Measurements from ENCODE around the gene DOK5. TPM values are rescaled to one million over a fixed set of nuclear protein-coding genes. Genes with fewer than 3 reads are reported as not detected.
"Not testable (repeated sequence)": the region's sequence is repeated elsewhere in the genome, so short reads cannot be mapped to it uniquely, and the experiment has no call there.

The DOK5 gene
- total RNA-seq = under 1 TPM; 0.53 to 0.71 TPM

- no peak within 1 kb of the TSS for H3K4me3 Mint-ChIP-seq
- peaks cover 49% of the 10 kb centered on the region for H3K27me3 Mint-ChIP-seq
- ChIA-PET CTCF (no interaction called here), POLR2A (no interaction called here)
- H3K4me1 Mint-ChIP-seq (ENCODE audit: low read depth) = peaks cover 8% of the 10 kb centered on the region
- no peaks in the 10 kb centered on the region for H3K36me3 Mint-ChIP-seq
- intact Hi-C loops (cut with micrococcal nuclease) = no loop called here
- no peak for DNase-seq
- no peak within 1 kb of the TSS for H3K27ac Mint-ChIP-seq
- H3K9me3 Mint-ChIP-seq = no peaks in the 10 kb centered on the region
Measured at GRCh38 chr20:54475334-54476168, at the start of gene DOK5. Gene DOK5 (plus strand): TSS chr20:54475593. CDS start chr20:54475947, 354 bp downstream.

GRCh38 chr20:54429364-54429763, 46.0 kb upstream of the DOK5 start:
- Mint-ChIP-seq H3K4me3 (no peak overlapping the region), H3K27me3 (no peaks in the 10 kb centered on the region), H3K36me3 (no peaks in the 10 kb centered on the region), H3K4me1 (ENCODE audit: low read depth) (no peaks in the 10 kb centered on the region), H3K27ac (no peak overlapping the region), H3K9me3 (peaks cover 13% of the 10 kb centered on the region)
- intact Hi-C loops (cut with micrococcal nuclease) = no loop called here
- POLR2A ChIA-PET = no interaction called here
- CTCF ChIA-PET = no interaction called here
- no peak for DNase-seq

- no peaks in the 10 kb centered on the region for H3K4me1 Mint-ChIP-seq (ENCODE audit: low read depth)
- POLR2A ChIA-PET = no interaction called here
- intact Hi-C loops (cut with micrococcal nuclease) = no loop called here
- DNase-seq = no peak
- no peak overlapping the region for H3K4me3 Mint-ChIP-seq
- peaks cover 1% of the 10 kb centered on the region for H3K27me3 Mint-ChIP-seq
- CTCF ChIA-PET = interaction anchor here (0.7 kb wide), 1 partner anchor 93 kb away, joined by 5 read pairs; no protein-coding TSS in a partner anchor
- no peak overlapping the region for H3K27ac Mint-ChIP-seq
- no peaks in the 10 kb centered on the region for H3K36me3 Mint-ChIP-seq
- no peaks in the 10 kb centered on the region for H3K9me3 Mint-ChIP-seq
Measured at GRCh38 chr20:54431156-54431944, 44.0 kb upstream of the DOK5 start.

- no peak overlapping the region for H3K4me3 Mint-ChIP-seq
- peaks cover 1% of the 10 kb centered on the region for H3K27me3 Mint-ChIP-seq
- H3K36me3 Mint-ChIP-seq = no peaks in the 10 kb centered on the region
- DNase-seq = no peak
- H3K9me3 Mint-ChIP-seq = no peaks in the 10 kb centered on the region
- no peak overlapping the region for H3K27ac Mint-ChIP-seq
- POLR2A ChIA-PET = no interaction called here
- CTCF ChIA-PET = no interaction called here
- intact Hi-C loops (cut with micrococcal nuclease) = no loop called here
- no peaks in the 10 kb centered on the region for H3K4me1 Mint-ChIP-seq (ENCODE audit: low read depth)
Measured at GRCh38 chr20:54432966-54433365, 42.4 kb upstream of the DOK5 start.

DNA sequence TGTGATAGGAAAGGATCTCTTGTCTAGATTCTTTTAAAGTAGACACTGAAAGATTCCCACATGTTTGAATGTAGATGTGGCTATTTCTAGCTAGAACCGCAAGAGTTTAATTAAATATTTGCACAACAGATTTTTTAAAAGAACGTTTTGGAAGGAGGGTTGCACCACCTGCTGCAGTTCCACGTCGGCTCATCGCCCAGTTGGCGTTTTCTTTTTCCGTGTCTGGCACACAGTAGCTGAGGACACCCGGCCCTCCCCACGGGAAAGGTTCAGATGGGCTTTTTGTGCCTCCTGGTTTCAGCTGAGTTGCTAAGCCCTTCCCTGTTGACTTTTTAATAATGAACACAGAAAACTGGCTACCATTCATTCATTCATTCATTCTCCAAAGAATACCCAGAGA, 41.8 kb upstream of the DOK5 start:
- ChIA-PET POLR2A (no interaction called here), CTCF (no interaction called here)
- H3K27me3 Mint-ChIP-seq = peaks cover 1% of the 10 kb centered on the region
- intact Hi-C loops (cut with micrococcal nuclease) = no loop called here
- DNase-seq = no peak
- H3K27ac Mint-ChIP-seq = no peak overlapping the region
- H3K9me3 Mint-ChIP-seq = no peaks in the 10 kb centered on the region
- no peaks in the 10 kb centered on the region for H3K36me3 Mint-ChIP-seq
- no peak overlapping the region for H3K4me3 Mint-ChIP-seq
- no peaks in the 10 kb centered on the region for H3K4me1 Mint-ChIP-seq (ENCODE audit: low read depth)

DNA sequence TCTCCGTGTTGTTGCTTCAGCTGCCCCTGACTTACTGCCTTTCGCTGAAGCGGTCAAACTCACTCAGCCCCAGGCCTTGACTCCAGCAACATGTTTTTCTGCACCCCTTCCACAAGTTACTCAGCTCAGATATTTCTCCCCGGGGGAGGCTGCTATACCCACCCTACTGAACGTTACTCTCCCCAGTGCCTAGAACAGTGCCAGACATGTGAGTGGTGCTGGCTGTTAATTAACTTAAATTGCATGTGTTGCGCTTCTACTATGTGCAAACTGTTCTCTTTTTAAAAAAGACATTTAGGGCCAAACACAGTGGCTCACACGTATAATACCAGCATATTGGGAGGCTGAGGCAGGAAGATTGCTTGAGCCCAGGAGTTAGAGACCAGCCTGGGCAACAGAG, 41.2 kb upstream of the DOK5 start:
- Mint-ChIP-seq H3K27me3 (peaks cover 1% of the 10 kb centered on the region), H3K4me1 (ENCODE audit: low read depth) (no peaks in the 10 kb centered on the region), H3K9me3 (no peaks in the 10 kb centered on the region), H3K27ac (no peak overlapping the region), H3K4me3 (no peak overlapping the region), H3K36me3 (no peaks in the 10 kb centered on the region)
- CTCF ChIA-PET = no interaction called here
- intact Hi-C loops (cut with micrococcal nuclease) = no loop called here
- DNase-seq = no peak
- POLR2A ChIA-PET = no interaction called here

- Mint-ChIP-seq H3K36me3 (no peaks in the 10 kb centered on the region), H3K27me3 (peaks cover 1% of the 10 kb centered on the region), H3K27ac (no peak overlapping the region), H3K4me1 (ENCODE audit: low read depth) (no peaks in the 10 kb centered on the region), H3K9me3 (no peaks in the 10 kb centered on the region), H3K4me3 (no peak overlapping the region)
- CTCF ChIA-PET = no interaction called here
- intact Hi-C loops (cut with micrococcal nuclease) = no loop called here
- POLR2A ChIA-PET = no interaction called here
- no peak for DNase-seq
Measured at GRCh38 chr20:54435015-54435414, 40.4 kb upstream of the DOK5 start.

DNA sequence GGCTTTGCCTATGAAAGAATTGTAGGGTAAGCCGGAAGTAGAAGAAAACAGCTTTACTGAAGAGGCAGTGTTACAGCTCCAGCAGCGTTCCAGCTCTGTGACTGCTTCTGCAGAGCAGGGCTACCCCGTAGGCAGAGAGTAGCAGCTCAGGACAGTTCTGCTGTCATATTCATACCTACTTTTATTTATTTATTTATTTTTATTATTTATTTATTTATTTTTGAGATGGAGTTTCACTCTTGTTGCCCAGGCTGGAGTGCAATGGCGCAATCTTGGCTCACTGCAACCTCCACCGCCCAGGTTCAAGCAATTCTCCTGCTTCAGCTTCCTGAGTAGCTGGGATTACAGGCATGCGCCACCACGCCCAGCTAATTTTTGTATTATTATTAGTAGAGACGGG, 39.0 kb upstream of the DOK5 start:
- POLR2A ChIA-PET; H3K27ac Mint-ChIP-seq; H3K27me3 Mint-ChIP-seq; intact Hi-C loops (cut with micrococcal nuclease); H3K9me3 Mint-ChIP-seq; H3K36me3 Mint-ChIP-seq; H3K4me1 Mint-ChIP-seq (ENCODE audit: low read depth); DNase-seq; H3K4me3 Mint-ChIP-seq; CTCF ChIA-PET: not testable (repeated sequence)

DNA sequence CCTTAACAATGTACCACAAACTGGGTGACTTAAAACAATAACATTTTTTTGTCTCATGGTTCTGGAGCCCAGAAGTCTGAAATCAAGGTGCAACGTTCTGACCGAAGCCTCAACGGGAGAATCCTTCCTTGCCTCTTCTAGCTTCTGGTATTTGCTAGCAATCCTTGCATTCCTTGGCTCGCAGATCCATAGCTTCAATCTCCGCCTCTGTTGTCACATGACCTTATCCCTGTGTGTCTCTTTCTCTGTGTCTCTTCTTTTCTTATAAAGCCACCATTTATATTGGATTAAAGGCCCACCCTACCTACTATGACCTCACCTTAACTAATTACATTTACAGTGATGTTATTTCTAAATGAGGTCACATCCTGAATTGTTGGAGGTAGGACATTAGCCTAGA, 37.2 kb upstream of the DOK5 start:
- CTCF ChIA-PET = no interaction called here
- intact Hi-C loops (cut with micrococcal nuclease) = no loop called here
- no peak for DNase-seq
- Mint-ChIP-seq H3K27ac (no peak overlapping the region), H3K4me3 (no peak overlapping the region), H3K9me3 (no peaks in the 10 kb centered on the region), H3K27me3 (peaks cover 4% of the 10 kb centered on the region), H3K4me1 (ENCODE audit: low read depth) (no peaks in the 10 kb centered on the region), H3K36me3 (no peaks in the 10 kb centered on the region)
- POLR2A ChIA-PET = no interaction called here

DNA sequence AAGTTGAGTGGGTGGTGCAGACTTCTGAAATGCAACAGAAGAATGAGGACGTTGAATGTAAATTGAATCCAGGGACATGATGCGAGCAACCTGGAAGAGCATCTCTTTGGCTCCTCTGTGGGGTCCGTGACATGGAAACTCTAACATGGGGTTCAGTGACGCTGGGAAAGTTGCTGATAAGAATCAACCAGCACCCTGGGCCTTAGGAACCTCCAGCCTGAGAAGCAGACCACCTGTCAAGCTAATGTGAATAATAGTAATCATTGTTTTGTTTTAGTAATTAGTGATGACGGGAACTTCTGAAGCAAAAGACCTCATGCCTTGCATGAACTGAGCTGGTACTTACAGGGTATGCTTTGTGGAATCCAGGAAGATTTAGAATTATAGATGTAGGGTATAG, 25.2 kb upstream of the DOK5 start:
- no peaks in the 10 kb centered on the region for H3K4me1 Mint-ChIP-seq (ENCODE audit: low read depth)
- H3K27me3 Mint-ChIP-seq = peaks cover 5% of the 10 kb centered on the region
- ChIA-PET CTCF (no interaction called here), POLR2A (no interaction called here)
- no peaks in the 10 kb centered on the region for H3K36me3 Mint-ChIP-seq
- no peak overlapping the region for H3K4me3 Mint-ChIP-seq
- peaks cover 8% of the 10 kb centered on the region for H3K9me3 Mint-ChIP-seq
- DNase-seq = no peak
- intact Hi-C loops (cut with micrococcal nuclease) = no loop called here
- H3K27ac Mint-ChIP-seq = no peak overlapping the region

GRCh38 chr20:54451171-54451570, 24.2 kb upstream of the DOK5 start:
- Mint-ChIP-seq H3K9me3 (peaks cover 8% of the 10 kb centered on the region), H3K4me3 (no peak overlapping the region), H3K36me3 (no peaks in the 10 kb centered on the region), H3K4me1 (ENCODE audit: low read depth) (no peaks in the 10 kb centered on the region), H3K27me3 (peaks cover 5% of the 10 kb centered on the region), H3K27ac (no peak overlapping the region)
- intact Hi-C loops (cut with micrococcal nuclease) = no loop called here
- CTCF ChIA-PET = no interaction called here
- POLR2A ChIA-PET = no interaction called here
- no peak for DNase-seq

DNA sequence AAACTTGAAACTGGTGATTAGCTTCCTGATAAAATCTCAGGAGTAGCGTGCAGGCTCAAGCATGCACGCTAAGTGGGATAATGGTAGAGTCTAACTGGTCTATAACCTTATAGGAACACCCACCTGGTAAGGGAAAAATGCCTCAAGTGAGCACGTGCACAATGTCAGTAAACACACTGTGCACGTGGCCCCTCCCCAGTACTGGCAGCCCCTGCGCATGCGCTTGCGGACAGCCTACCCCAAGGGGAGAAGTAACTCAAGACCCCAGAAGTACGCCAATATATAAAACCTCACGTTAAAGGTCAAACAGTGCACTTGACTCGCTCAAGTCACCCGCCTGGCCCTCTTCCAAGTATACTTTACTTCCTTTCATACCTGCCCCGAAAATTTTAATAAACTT, 23.1 kb upstream of the DOK5 start:
- Mint-ChIP-seq H3K9me3 (peaks cover 8% of the 10 kb centered on the region), H3K4me1 (ENCODE audit: low read depth) (no peaks in the 10 kb centered on the region), H3K27ac (no peak overlapping the region), H3K36me3 (no peaks in the 10 kb centered on the region), H3K4me3 (no peak overlapping the region), H3K27me3 (peaks cover 7% of the 10 kb centered on the region)
- ChIA-PET CTCF (no interaction called here), POLR2A (no interaction called here)
- intact Hi-C loops (cut with micrococcal nuclease) = no loop called here
- DNase-seq = no peak

DNA sequence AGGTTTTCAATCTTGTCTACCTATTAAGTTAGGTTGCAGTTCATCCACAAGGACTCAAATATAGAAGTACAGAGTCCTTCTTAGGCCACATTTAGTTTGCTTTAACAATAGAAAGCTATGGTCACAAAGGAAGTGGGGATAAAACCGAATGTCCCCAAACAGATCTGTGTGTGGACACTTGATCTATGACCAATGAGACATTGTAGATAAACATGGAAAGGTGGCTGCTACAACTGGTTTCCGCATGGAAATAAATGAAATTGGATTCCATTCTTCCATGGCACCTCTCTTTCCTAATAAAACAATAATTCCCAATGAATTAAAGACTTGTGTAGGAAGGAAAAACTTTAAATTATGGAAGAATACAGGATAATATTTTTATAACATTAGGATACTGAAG, 20.4 kb upstream of the DOK5 start:
- POLR2A ChIA-PET = no interaction called here

More for the DNA sequence above, 20.4 kb upstream of the DOK5 start:
- intact Hi-C loops (cut with micrococcal nuclease) = no loop called here
- no peak for DNase-seq
- no peak overlapping the region for H3K27ac Mint-ChIP-seq
- peaks cover 8% of the 10 kb centered on the region for H3K9me3 Mint-ChIP-seq
- H3K4me3 Mint-ChIP-seq = no peak overlapping the region
- H3K27me3 Mint-ChIP-seq = peaks cover 5% of the 10 kb centered on the region
- no peaks in the 10 kb centered on the region for H3K4me1 Mint-ChIP-seq (ENCODE audit: low read depth)
- CTCF ChIA-PET = no interaction called here
- H3K36me3 Mint-ChIP-seq = no peaks in the 10 kb centered on the region
